Liver (tissue), 9 donors: ENCODE data around the gene DNAH2. TPM values are rescaled to one million over a fixed set of nuclear protein-coding genes. Genes with fewer than 3 reads are reported as not detected.

Source experiments
- DNase-seq: peaks from one replicate; pipeline ENCODE4 v3.0.0-alpha.2; 2017; ENCODE audit warnings: low spot score
- H3K27ac ChIP-seq, 2 donors: one replicate each; pipeline ENCODE4 v1.7.0; 2013; ENCODE audit warnings: inconsistent platforms in 2 of 2, low read length in 2 of 2, control low read depth in 1 of 2, low read depth in 1 of 2, mild to moderate bottlenecking in 1 of 2
- H3K27me3 ChIP-seq, 4 donors: one replicate each; pipeline versions ENCODE4 v1.6.1 to v1.7.0; 2013; ENCODE audit warnings: low read length in 3 of 4, inconsistent platforms in 1 of 4, mild to moderate bottlenecking in 1 of 4, moderate library complexity in 1 of 4; ENCODE audit not compliant: control insufficient read depth in 4 of 4, insufficient read depth in 4 of 4
- H3K36me3 ChIP-seq, 4 donors: one replicate each; pipeline versions ENCODE4 v1.6.1 to v1.7.0; 2013; ENCODE audit warnings: low read length in 3 of 4, mild to moderate bottlenecking in 3 of 4, low read depth in 1 of 4, moderate library complexity in 1 of 4; ENCODE audit not compliant: control insufficient read depth in 4 of 4, insufficient read depth in 3 of 4
- H3K4me1 ChIP-seq, 4 donors: one replicate each; pipeline versions ENCODE4 v1.6.1 to v1.7.0; 2013; ENCODE audit warnings: low read length in 3 of 4, mild to moderate bottlenecking in 3 of 4, moderate library complexity in 1 of 4; ENCODE audit not compliant: control insufficient read depth in 4 of 4, insufficient read depth in 4 of 4
- H3K4me3 ChIP-seq, 3 donors: one replicate each; pipeline versions ENCODE4 v1.6.1 to v1.7.0; 2013; ENCODE audit warnings: low read length in 3 of 3, control low read depth in 1 of 3, low read depth in 1 of 3, mild to moderate bottlenecking in 1 of 3
- H3K9ac ChIP-seq, 2 donors: one replicate each; pipeline ENCODE4 v1.7.0; 2013; ENCODE audit warnings: low read length in 2 of 2, mild to moderate bottlenecking in 2 of 2, moderate library complexity in 2 of 2, control low read depth in 1 of 2, low read depth in 1 of 2
- H3K9me3 ChIP-seq, 4 donors: one replicate each; pipeline versions ENCODE4 v1.6.1 to v1.7.0; 2013; ENCODE audit warnings: low read length in 3 of 4; ENCODE audit not compliant: control insufficient read depth in 4 of 4
- FOXA1 ChIP-seq: IDR thresholded peaks from 2 replicates; pipeline ENCODE4 v1.6.1; 2016; ENCODE audit warnings: antibody characterized with exemption
- FOXA2 ChIP-seq: IDR thresholded peaks from 2 replicates; pipeline ENCODE4 v1.6.1; 2016; ENCODE audit warnings: antibody characterized with exemption
- GABPA ChIP-seq, 2 donors: IDR thresholded peaks in 1 of 2; conservative IDR thresholded peaks in 1 of 2; 2 replicates each; pipeline ENCODE4 v1.6.1; 2016; ENCODE audit warnings: antibody characterized with exemption in 2 of 2, mild to moderate bottlenecking in 1 of 2, moderate library complexity in 1 of 2
- HNF4A ChIP-seq, 2 donors: conservative IDR thresholded peaks; 2 replicates each; pipeline ENCODE4 v1.6.1; 2016; ENCODE audit warnings: antibody characterized with exemption in 2 of 2, mild to moderate bottlenecking in 2 of 2
- HNF4G ChIP-seq: IDR thresholded peaks from 2 replicates; pipeline ENCODE4 v1.6.1; 2016; ENCODE audit warnings: antibody characterized with exemption
- JUND ChIP-seq, 2 donors: IDR thresholded peaks; 2 replicates each; pipeline ENCODE4 v1.6.1; 2016; ENCODE audit warnings: antibody characterized with exemption in 2 of 2
- NR2F2 ChIP-seq: IDR thresholded peaks from 2 replicates; pipeline ENCODE4 v1.6.1; 2016; ENCODE audit warnings: antibody characterized with exemption
- RAD21 ChIP-seq, 2 donors: IDR thresholded peaks; 2 replicates each; pipeline ENCODE4 v1.6.1; 2016; ENCODE audit warnings: antibody characterized with exemption in 2 of 2, mild to moderate bottlenecking in 2 of 2
- RXRA ChIP-seq, 2 donors: IDR thresholded peaks; 2 replicates each; pipeline ENCODE4 v1.6.1; 2017 to 2018; ENCODE audit warnings: antibody characterized with exemption in 2 of 2, mild to moderate bottlenecking in 1 of 2
- SP1 ChIP-seq: IDR thresholded peaks from 2 replicates; pipeline ENCODE4 v1.6.1; 2018; ENCODE audit warnings: antibody characterized with exemption, mild to moderate bottlenecking
- TAF1 ChIP-seq: conservative IDR thresholded peaks from 2 replicates; pipeline ENCODE4 v1.6.1; 2016; ENCODE audit warnings: antibody characterized with exemption, mild to moderate bottlenecking
- YY1 ChIP-seq: IDR thresholded peaks from 2 replicates; pipeline ENCODE4 v1.6.1; 2016; ENCODE audit warnings: antibody characterized with exemption, mild to moderate bottlenecking
- WGBS: extraction: QIAGEN DNeasy Blood & Tissue Kit; methylation state at CpG from one replicate; pipeline ENCODE4 v1.1.7; 2013; 5-methylcytosine and 5-hydroxymethylcytosine counted together
- polyA plus RNA-seq, 2 donors: library from polyadenylated mRNA; stranded (reverse) in 1 of 2; unstranded in 1 of 2; fragments of 200-250 nt in 1 of 2; fragments of >200 nt in 1 of 2; fragmentation: Nextera tagmentation in 1 of 2; extraction: Ambion mirVana in 1 of 2; gene quantifications; one replicate each; pipeline versions ENCODE4 v1.2.1 to v1.2.3, GENCODE V29; 2013 to 2015
- total RNA-seq, 2 donors: library from RNA; depleted of rRNA; stranded (reverse); fragments of >200 nt; gene quantifications; one replicate each; pipeline ENCODE4 v1.2.3, GENCODE V29; 2014
- TF ChIP-seq, protein P1 (sequence below): IDR thresholded peaks from 2 replicates; pipeline ENCODE4 v1.6.1; 2016; ENCODE audit warnings: antibody characterized with exemption
- TF ChIP-seq, protein P2 (sequence below): fragments of 150-350 bp; IDR thresholded peaks from 2 replicates; pipeline ENCODE4 v1.5.1; 2017; ENCODE audit warnings: improper control_type of control experiment, low read depth, low read length; ENCODE audit not compliant: missing input control
- TF ChIP-seq, protein P3 (sequence below): IDR thresholded peaks from 2 replicates; pipeline ENCODE4 v1.6.1; 2016; ENCODE audit warnings: antibody characterized with exemption, mild to moderate bottlenecking
- TF ChIP-seq, protein P4 (sequence below): IDR thresholded peaks from 2 replicates; pipeline ENCODE4 v1.6.1; 2016; ENCODE audit warnings: antibody characterized with exemption
- TF ChIP-seq, protein P5 (sequence below): IDR thresholded peaks from 2 replicates; pipeline ENCODE4 v1.6.1; 2016; ENCODE audit warnings: antibody characterized with exemption
- donor health status: healthy.
- donor health status: healthy.
- donor health status: healthy.
- donor health status: healthy.
- donor health status: healthy.

Gene DNAH2
- total and polyA plus RNA-seq, 4 donors = under 0.01 to 0.25 (median 0.05) TPM

DNA sequence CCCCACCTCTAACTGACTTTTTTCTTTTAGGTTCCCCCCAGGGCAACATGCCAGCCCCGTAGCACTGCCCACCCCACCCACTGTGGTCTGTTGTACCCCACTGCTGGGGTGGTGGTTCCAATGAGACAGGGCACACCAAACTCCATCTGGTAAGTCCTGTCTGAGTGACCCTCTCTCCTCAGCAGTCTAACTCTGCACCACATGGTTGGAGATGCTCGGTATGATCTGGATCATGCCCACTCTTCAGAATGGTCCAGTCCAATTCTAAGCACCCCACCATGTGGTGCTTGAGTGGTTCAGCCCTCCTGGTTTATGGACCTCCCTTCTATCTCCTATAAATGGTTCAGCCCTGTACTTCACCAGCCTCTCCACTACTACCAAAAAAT, 122.3 kb downstream of the DNAH2 start:
- Histone ChIP-seq H3K27me3 (no peaks in the 10 kb centered on the region), H3K4me3 (no peak overlapping the region), H3K4me1 (peaks cover 3 to 62% (median 40%) of the 10 kb centered on the region in 4 donors), H3K9me3 (no peaks in the 10 kb centered on the region), H3K27ac (peak overlapping the region; percentile 77 to 99), H3K36me3 (no peaks in the 10 kb centered on the region), H3K9ac (peak overlapping the region in 1 of 2 donors; percentile 34)
- no peak for DNase-seq
- WGBS = 73% methylated on average over 2 of the region's 2 CpGs
- no peak for TF ChIP-seq HNF4A (conservative IDR thresholded peaks at IDR 0.05)
- TF ChIP-seq RXRA (IDR thresholded peaks at IDR 0.05) = no peak
- no peak for TF ChIP-seq GABPA (IDR thresholded peaks at IDR 0.05 in 1 of 2, conservative IDR thresholded peaks at IDR 0.05 in 1 of 2)
- TF ChIP-seq, protein P1, sequence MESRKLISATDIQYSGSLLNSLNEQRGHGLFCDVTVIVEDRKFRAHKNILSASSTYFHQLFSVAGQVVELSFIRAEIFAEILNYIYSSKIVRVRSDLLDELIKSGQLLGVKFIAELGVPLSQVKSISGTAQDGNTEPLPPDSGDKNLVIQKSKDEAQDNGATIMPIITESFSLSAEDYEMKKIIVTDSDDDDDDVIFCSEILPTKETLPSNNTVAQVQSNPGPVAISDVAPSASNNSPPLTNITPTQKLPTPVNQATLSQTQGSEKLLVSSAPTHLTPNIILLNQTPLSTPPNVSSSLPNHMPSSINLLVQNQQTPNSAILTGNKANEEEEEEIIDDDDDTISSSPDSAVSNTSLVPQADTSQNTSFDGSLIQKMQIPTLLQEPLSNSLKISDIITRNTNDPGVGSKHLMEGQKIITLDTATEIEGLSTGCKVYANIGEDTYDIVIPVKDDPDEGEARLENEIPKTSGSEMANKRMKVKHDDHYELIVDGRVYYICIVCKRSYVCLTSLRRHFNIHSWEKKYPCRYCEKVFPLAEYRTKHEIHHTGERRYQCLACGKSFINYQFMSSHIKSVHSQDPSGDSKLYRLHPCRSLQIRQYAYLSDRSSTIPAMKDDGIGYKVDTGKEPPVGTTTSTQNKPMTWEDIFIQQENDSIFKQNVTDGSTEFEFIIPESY = no peak
- no peak for TF ChIP-seq NR2F2
- TF ChIP-seq, protein P2, sequence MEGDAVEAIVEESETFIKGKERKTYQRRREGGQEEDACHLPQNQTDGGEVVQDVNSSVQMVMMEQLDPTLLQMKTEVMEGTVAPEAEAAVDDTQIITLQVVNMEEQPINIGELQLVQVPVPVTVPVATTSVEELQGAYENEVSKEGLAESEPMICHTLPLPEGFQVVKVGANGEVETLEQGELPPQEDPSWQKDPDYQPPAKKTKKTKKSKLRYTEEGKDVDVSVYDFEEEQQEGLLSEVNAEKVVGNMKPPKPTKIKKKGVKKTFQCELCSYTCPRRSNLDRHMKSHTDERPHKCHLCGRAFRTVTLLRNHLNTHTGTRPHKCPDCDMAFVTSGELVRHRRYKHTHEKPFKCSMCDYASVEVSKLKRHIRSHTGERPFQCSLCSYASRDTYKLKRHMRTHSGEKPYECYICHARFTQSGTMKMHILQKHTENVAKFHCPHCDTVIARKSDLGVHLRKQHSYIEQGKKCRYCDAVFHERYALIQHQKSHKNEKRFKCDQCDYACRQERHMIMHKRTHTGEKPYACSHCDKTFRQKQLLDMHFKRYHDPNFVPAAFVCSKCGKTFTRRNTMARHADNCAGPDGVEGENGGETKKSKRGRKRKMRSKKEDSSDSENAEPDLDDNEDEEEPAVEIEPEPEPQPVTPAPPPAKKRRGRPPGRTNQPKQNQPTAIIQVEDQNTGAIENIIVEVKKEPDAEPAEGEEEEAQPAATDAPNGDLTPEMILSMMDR = no peak
- TF ChIP-seq FOXA1 = no peak
- no peak for TF ChIP-seq FOXA2
- no peak for TF ChIP-seq SP1
- TF ChIP-seq HNF4G = no peak
- TF ChIP-seq RAD21 (IDR thresholded peaks at IDR 0.05) = no peak
- TF ChIP-seq, protein P3, sequence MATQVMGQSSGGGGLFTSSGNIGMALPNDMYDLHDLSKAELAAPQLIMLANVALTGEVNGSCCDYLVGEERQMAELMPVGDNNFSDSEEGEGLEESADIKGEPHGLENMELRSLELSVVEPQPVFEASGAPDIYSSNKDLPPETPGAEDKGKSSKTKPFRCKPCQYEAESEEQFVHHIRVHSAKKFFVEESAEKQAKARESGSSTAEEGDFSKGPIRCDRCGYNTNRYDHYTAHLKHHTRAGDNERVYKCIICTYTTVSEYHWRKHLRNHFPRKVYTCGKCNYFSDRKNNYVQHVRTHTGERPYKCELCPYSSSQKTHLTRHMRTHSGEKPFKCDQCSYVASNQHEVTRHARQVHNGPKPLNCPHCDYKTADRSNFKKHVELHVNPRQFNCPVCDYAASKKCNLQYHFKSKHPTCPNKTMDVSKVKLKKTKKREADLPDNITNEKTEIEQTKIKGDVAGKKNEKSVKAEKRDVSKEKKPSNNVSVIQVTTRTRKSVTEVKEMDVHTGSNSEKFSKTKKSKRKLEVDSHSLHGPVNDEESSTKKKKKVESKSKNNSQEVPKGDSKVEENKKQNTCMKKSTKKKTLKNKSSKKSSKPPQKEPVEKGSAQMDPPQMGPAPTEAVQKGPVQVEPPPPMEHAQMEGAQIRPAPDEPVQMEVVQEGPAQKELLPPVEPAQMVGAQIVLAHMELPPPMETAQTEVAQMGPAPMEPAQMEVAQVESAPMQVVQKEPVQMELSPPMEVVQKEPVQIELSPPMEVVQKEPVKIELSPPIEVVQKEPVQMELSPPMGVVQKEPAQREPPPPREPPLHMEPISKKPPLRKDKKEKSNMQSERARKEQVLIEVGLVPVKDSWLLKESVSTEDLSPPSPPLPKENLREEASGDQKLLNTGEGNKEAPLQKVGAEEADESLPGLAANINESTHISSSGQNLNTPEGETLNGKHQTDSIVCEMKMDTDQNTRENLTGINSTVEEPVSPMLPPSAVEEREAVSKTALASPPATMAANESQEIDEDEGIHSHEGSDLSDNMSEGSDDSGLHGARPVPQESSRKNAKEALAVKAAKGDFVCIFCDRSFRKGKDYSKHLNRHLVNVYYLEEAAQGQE = no peak
- TF ChIP-seq, protein P4, sequence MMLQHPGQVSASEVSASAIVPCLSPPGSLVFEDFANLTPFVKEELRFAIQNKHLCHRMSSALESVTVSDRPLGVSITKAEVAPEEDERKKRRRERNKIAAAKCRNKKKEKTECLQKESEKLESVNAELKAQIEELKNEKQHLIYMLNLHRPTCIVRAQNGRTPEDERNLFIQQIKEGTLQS = no peak
- TF ChIP-seq JUND (IDR thresholded peaks at IDR 0.05) = no peak
- TF ChIP-seq TAF1 = no peak
- no peak for TF ChIP-seq YY1
- TF ChIP-seq, protein P5, sequence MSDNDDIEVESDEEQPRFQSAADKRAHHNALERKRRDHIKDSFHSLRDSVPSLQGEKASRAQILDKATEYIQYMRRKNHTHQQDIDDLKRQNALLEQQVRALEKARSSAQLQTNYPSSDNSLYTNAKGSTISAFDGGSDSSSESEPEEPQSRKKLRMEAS = no peak

DNA sequence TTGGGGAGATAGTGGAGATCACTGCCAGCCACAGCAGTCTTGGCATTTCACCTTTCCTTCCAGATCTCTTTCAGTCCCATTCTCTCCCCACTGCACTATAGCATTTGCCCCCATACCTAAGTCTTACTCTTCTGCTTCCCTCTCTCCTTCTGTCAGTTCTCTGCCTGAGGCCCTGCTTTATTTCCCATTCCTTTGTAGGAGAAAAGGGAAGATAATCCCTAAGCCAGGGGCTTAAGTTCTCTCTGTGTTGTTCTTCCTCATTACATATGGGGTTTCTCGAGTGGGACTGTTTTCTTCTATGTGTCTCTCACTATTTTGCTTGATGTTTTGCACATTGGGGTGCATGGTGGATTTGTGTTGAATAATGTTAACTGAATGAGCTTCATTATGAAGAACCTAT, 122.9 kb downstream of the DNAH2 start:
- H3K9me3 ChIP-seq = no peaks in the 10 kb centered on the region
- H3K9ac ChIP-seq = no peak overlapping the region
- no peaks in the 10 kb centered on the region for H3K36me3 ChIP-seq
- peaks cover 2 to 63% (median 42%) of the 10 kb centered on the region in 4 donors for H3K4me1 ChIP-seq
- peak overlapping the region; percentile 99 to 100 for H3K27ac ChIP-seq
- TF ChIP-seq, protein P1 = no peak
- TF ChIP-seq, protein P2 = no peak
- no peak for TF ChIP-seq YY1
- DNase-seq = no peak
- H3K27me3 ChIP-seq = no peaks in the 10 kb centered on the region
- 66% methylated on average over 1 of the region's 1 CpG for WGBS
- no peak overlapping the region for H3K4me3 ChIP-seq
